Measurements from ENCODE around the gene MUC6.
"Not testable (repeated sequence)": the region's sequence is repeated elsewhere in the genome, so short reads cannot be mapped to it uniquely, and the experiment has no call there.

MUC6 gene

DNA sequence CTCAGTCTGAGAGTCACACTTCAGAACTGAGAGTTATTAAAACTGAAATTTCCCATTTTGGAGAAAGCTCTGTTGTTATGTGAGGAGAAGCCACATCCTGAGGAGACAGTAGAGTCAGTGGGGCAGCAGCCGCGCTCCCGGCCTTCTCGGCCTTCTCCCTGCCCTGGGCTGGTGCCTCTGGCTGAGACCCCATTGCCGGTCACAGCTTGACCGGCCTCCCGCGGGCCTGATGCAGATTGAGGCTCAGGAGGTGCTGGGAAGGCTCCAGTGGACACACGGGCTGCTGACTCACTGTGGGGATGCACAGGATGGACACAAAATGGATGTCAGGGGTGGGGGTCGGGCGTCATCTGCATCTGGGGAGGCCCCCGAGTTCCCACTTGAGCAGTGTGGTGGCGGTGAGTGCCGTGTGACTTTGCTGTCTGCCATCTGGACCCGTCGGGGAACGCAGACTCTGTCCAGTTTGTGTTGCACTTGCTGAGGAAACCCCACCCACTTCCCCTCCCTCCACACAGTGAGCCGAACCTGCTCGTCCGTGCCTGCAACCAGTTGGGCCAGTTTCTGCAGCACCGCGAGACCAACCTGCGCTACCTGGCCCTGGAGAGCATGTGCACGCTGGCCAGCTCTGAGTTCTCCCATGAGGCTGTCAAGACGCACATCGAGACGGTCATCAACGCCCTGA lies 50.1 kb downstream of the MUC6 start:
- DNase-seq (ENCODE audit: low read depth) = no peak

DNA sequence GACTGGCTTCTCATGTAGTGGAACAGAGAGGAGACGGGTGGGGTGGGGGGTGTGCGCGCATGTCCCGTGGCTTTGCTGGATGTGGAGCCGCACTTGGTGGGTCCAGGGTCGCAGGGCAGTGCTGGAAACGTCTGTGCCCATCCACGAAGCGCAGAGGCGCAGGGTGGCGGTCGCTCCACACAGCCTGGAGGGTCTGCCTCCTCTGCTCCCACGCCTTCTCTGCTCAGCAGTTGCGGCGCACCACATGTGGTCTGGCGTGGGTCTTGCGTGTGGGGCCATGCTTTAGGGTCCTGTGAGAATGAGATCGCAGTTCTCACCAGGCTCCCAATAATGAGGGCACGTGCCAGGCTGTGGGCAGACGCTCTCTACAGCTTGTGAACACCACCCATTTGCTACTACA lies 50.7 kb downstream of the MUC6 start:
- DNase-seq (ENCODE audit: low read depth) = no peak

- DNase-seq (ENCODE audit: low read depth) = no peak
These were observed 51.1 kb downstream of the MUC6 start for GRCh38 chr11:985406-985805.

GRCh38 chr11:984546-984945 lies 52.0 kb downstream of the MUC6 start:
- no peak for DNase-seq (ENCODE audit: low read depth)

- DNase-seq (ENCODE audit: low read depth) = no peak
These were observed 54.8 kb downstream of the MUC6 start for GRCh38 chr11:981764-982163.

GRCh38 chr11:980438-981357 lies 55.8 kb downstream of the MUC6 start:
- no peak for DNase-seq (ENCODE audit: low read depth)

GRCh38 chr11:978781-979180 lies 57.7 kb downstream of the MUC6 start:
- DNase-seq (ENCODE audit: low read depth) = no peak

GRCh38 chr11:977830-978720 lies 58.4 kb downstream of the MUC6 start:
- no peak for DNase-seq (ENCODE audit: low read depth)

GRCh38 chr11:976431-977160 lies 59.9 kb downstream of the MUC6 start:
- DNase-seq (ENCODE audit: low read depth) = no peak

GRCh38 chr11:975827-976226 lies 60.7 kb downstream of the MUC6 start:
- DNase-seq (ENCODE audit: low read depth) = no peak

DNA sequence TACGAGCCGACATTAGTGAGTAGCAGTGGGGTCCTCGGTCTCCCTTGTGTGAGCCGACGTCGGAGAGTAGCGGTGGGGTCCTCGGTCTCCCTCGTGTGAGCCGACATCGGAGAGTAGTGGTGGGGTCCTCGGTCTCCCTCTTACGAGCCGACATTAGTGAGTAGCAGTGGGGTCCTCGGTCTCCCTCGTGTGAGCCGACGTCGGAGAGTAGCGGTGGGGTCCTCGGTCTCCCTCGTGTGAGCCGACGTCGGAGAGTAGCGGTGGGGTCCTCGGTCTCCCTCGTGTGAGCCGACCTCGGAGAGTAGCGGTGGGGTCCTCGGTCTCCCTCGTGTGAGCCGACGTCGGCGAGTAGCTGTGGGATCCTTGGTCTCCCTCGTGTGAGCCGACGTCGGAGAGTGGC lies 61.1 kb downstream of the MUC6 start:
- not testable (repeated sequence) for DNase-seq (ENCODE audit: low read depth)

DNA sequence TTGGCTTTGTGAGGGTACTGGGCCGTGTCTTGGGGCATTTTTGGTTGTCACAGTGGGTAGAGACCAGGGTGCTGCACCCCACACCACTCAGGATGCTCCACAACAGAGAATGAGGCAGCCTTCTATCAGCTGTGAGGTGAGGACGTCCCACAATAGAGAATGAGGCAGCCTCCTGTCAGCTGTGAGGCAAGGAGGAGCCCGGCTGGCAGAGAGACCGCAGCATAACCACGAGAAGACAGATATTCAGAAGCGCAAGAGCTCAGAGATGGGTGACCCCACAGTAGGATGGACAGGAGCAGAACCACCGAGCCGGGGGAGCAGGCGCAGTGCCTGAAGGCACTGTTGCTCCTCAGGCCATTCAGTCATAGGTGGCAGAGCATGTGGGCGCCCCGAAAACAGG lies 63.3 kb downstream of the MUC6 start:
- DNase-seq (ENCODE audit: low read depth) = no peak

- no peak for DNase-seq (ENCODE audit: low read depth)
These were observed 63.9 kb downstream of the MUC6 start for GRCh38 chr11:972523-973211.

- DNase-seq (ENCODE audit: low read depth) = no peak
These were observed 64.7 kb downstream of the MUC6 start for GRCh38 chr11:971731-972365.

DNA sequence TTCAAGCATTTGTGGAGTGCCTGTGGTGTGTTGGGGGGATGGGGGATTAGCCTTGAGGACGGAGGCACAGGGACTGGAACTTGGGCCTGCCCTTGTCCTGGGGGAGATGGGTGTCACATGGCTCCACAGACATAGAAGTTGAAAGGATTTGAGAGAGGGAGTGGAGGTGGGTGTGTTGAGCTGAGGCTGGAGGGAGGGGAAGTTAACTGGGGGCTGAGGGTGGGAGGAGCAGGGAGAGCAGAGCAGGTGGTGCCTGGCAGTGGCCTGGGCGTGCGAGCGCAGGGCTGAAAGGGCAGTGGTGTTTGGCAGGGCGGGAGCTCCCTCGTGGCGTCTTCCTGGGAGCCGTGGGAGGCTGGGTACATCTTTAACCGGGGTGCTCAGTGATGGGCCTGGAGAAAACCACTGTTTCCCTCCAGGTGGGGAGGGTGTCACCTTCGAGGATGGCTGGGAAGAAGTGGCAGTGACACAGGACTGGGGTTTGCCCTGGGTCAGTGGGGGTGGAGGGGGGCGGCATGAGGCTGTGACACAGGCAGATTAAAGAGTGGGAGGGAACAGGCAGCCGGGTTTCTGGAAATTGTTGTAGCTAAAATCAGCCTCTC lies 65.3 kb downstream of the MUC6 start:
- no peak for DNase-seq (ENCODE audit: low read depth)

GRCh38 chr11:970319-970871 lies 66.1 kb downstream of the MUC6 start:
- no peak for DNase-seq (ENCODE audit: low read depth)

DNA sequence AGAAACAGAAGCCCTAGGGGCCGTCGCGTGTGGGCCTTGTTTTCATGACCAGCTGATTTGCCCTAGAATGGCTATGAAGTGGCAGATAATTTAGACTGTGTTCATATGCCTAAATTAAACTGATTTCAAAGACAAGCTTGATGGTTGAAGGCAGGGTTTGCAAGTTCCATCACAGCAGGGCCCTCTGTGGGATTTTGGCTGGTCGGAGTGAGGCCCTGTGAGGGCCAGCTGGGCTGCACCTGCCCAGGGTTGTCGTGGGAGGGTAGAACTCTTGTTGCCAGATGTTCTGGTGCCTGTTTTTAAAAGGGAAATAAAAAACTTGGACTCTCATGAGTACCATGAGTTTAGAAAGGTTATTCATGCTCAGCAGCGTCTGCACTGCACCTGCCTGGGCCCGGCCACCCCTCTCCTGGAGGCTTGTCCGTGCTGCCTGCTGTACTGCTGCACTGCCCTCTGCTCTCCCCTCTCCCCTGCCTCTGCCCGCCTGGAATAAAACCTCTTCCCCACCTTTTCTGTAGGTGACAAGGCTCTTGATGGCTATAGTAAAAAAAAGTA lies 66.8 kb downstream of the MUC6 start:
- no peak for DNase-seq (ENCODE audit: low read depth)

- no peak for DNase-seq (ENCODE audit: low read depth)
These were observed 67.7 kb downstream of the MUC6 start for GRCh38 chr11:968822-969221.

GRCh38 chr11:967995-968751 lies 68.3 kb downstream of the MUC6 start:
- DNase-seq (ENCODE audit: low read depth) = no peak

Data from activated T-cell treated with anti-CD3 and anti-CD28 coated beads for 48 hours (primary cell).